Midbrain (tissue), 1 donor: ENCODE results near the gene GRIA3.
"Not testable (repeated sequence)": the region's sequence is repeated elsewhere in the genome, so short reads cannot be mapped to it uniquely, and the experiment has no call there.

Experiments used
- DNase-seq: peaks from one replicate; lab custom pipeline; 2025; lab: John Stamatoyannopoulos, UW

The GRIA3 gene

DNA sequence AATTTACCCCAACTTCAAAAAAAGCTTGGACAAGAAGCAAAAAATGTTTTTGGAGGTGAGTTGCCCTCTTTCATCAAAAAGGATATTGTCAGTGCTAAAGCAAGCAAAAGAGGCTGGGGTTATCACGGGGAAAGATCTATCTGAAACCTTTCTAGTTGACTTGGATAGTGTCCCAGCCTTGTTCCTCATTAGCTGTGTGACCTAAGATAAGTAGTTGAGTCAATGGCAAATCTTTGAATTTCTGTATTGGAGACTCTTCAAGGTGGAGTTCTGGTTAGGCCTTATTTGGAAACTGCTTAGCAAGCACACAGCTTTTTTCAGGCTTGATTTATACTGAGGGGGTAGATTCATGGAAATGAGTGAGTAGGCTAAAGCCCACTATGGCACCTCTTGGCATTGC, 271.6 kb downstream of the GRIA3 start:
- DNase-seq = no peak

DNA sequence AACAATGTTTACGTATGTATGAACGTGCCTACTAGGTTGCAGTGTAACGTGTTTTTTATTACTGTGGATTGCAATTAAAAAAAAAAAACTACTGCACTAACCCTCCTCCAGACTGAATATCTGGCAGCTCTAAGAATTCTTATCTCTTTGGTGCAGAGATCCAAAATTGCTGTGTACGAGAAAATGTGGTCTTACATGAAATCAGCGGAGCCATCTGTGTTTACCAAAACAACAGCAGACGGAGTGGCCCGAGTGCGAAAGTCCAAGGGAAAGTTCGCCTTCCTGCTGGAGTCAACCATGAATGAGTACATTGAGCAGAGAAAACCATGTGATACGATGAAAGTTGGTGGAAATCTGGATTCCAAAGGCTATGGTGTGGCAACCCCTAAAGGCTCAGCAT, 280.6 kb downstream of the GRIA3 start:
- DNase-seq = no peak

DNA sequence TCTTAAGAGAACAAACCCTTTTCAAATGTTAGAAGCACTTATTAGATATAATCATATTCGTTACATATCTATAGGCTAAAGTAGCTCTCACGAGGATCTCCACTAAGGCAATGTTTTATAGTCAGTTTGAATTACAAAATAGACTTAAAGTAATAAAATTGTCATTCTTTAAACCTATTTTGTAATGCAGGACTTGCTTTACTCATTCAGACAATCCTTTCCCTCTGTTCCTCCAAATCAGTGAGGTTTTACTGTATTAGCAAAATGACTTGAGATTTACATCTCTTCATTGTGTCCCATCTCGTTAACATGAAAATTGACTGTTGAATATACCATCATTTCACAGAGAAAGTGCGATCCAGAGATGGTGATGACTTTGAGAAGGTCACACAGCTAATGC, 284.4 kb downstream of the GRIA3 start:
- no peak for DNase-seq

GRCh38 chrX:123475068-123475724, 291.1 kb downstream of the GRIA3 start:
- DNase-seq = no peak

- no peak for DNase-seq
These were observed 292.6 kb downstream of the GRIA3 start for GRCh38 chrX:123476611-123477219.

GRCh38 chrX:123477673-123478072, 293.6 kb downstream of the GRIA3 start:
- DNase-seq = no peak

DNA sequence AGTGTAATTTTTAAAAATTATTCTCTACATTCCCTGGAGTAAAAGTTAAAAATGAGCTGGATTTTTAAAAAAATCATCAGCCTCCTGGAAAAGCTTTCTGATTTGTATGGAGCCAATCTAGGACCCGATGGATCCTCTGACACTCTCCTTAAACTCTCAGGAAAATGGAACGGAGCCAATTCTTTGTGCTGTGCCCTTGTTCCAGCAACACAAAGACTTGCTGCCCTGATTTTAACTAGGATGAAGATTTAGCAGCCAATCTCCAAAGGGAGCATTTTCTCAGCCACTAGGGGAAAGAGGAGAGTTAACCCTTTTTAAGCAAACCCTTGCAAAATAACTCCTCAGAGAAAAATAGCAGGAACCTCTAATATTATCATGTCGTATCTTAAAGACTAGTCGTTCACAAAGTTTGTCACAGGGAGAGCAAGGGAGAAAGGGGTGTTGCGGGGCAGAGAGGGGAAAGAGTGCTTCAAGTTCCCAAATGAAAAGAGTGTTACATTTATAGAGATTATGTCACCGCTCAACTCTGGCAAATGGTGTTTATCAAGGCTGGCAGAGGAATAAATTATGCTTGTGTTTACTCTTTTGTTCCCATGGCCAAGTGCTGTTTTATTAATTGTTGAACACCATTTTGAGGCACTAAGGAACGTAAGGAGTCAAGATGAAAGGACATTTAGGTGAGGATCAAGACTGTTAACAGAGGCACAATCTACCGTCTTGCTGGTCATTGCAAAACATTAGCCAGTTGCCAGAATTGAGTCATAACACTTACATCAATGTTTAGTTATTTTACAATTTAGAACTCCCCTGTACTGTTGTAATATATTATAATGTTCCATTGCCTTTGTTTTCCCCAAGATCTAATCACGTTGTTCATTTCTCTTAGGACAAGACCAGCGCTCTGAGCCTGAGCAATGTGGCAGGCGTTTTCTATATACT, 298.1 kb downstream of the GRIA3 start:
- no peak for DNase-seq

DNA sequence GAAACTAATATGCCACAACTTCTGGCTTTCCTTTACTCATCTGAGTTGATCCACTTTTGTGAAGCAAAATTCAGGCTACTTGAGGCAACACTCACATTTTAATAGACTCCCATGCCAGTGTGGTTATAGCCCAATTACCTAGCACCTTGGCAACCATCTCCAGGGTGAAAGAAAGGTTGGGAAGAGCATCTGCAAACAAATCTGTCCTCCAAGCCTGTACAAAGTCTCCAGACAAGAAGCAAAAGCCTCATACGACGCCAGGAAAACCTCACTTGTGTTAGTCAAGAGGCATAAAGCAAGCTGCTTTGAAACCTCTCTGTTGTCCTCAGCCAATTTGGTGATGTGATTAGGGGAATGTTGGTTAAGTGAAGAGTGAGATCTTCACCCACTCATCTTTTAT, 302.2 kb downstream of the GRIA3 start:
- no peak for DNase-seq

- DNase-seq = no peak
These were observed 303.2 kb downstream of the GRIA3 start for GRCh38 chrX:123487236-123487635.

DNA sequence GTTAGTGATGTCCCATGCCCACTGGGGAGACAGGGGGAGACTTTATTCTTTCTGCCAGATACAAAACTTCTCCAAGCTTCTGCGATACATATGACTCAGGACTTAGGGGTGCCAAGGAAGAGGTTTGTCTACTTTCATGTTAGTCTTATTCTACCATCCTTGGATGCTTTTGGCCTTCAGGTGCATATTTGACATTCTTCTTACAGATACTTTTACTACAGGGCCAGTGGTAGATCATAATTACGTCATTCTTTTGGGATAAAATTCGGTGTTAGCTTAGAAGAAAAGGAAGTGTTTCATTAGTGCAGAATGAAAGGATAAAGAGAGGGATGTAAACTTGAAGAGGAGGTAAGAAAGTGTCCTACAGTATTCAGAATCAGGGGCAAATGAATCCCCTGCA, 303.6 kb downstream of the GRIA3 start:
- DNase-seq = no peak

DNA sequence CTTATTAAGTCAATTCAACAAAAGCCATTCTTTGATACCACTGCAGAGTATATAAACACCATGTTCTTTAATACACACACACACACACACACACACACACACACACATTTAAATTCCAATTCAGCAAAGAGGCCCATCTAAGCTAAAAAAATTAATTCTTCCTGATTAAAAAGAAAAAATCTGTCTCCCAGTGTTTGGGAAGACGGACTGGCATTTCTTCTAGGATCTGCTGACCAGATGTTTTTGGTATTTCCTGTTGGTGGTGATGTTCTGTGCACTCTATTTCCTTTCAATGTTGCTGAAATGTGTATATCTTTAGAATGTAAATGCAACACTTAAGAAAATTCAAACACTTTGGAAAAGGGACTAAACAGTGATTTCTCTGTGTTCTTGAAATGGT, 304.9 kb downstream of the GRIA3 start:
- DNase-seq = no peak

DNA sequence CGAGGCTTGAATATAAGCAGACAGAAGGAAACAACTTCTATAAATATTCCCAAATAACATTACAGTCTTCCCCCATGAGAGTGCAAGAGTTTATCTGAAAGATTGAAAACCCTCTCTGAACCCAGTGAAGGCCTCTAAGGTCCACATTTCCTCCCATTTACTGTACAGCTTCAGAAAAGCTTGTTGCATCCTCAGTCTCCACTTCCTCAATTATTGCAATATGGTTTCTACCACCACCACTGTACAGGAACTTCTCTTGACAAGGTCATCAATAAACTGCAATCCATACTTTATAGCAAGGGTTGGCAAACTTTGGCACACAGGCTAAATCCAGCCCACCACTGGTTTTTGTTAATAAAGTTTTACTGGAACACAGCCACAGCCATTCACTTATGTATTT, 309.8 kb downstream of the GRIA3 start:
- no peak for DNase-seq

DNA sequence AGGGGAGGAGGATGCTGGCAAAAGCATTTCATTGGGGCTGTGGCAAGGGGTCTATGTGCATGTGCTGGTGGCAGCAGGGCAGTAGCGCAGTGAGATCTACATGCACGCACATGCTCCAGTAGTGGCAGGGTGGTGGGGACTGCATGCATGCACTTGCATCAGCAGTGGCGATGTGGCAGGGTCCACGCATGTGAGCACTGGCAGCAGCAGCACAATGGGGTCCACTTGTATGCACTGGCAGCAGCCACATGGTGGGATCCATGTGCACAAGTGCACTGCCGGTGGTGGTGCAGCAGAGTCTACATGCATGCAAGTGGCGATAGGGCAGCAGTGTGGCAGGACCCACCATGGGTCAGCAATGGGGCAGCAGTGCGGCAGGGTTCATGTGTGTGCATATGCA, 315.7 kb downstream of the GRIA3 start:
- no peak for DNase-seq

- DNase-seq = no peak
These were observed 320.0 kb downstream of the GRIA3 start for GRCh38 chrX:123504047-123504446.

GRCh38 chrX:123504630-123505270, 320.7 kb downstream of the GRIA3 start:
- no peak for DNase-seq

GRCh38 chrX:123513585-123514278, 329.7 kb downstream of the GRIA3 start:
- DNase-seq = no peak

GRCh38 chrX:123514279-123514640, 330.2 kb downstream of the GRIA3 start:
- DNase-seq = not testable (repeated sequence)

DNA sequence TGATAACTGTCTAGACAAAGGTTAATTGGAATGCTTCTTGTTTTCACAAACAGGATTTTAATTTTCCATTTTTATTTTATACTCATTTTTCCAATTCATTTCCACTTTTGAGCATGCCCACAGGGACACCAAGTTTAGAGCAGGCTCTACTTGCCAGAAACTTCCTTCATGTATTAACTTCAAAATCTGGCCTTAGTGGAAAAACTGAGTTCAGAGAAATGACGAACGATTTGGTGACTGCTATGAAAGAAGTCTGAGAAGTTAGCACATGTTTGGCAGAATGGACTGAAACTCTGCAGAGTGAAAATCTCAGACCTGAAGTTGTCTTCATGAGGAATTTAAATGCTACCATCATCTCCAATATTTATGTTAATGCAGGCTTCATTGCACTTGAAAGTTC, 334.7 kb downstream of the GRIA3 start:
- DNase-seq = no peak

- DNase-seq = no peak
These were observed 341.1 kb downstream of the GRIA3 start for GRCh38 chrX:123525123-123525725.

DNA sequence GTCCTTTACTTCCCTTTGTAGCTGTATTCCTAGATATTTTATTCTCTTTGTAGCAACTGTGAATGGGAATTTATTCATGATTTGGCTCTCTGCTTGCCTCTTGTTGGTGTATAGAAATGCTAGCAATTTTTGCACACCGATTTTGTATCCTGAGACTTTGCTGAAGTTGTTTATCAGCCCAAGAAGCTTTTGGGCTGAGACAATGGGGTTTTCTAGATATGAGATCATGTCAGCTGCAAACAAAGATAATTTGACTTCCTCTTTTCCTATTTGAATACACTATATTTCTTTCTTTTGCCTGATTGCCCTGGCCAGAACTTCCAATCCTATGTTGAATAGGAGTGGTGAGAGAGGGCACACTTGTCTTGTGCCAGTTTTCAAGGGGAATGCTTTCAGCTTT, 346.6 kb downstream of the GRIA3 start:
- not testable (repeated sequence) for DNase-seq
